Measurements from ENCODE around the gene CENPH.
"Not testable (repeated sequence)": the region's sequence is repeated elsewhere in the genome, so short reads cannot be mapped to it uniquely, and the experiment has no call there.

Gene CENPH

GRCh38 chr5:69231281-69231680 is 41.9 kb downstream of the CENPH start:
- Histone ChIP-seq H3K9me3 (ENCODE audit: low read length) (no peaks in the 10 kb centered on the region), H3F3A (ENCODE audit: insufficient read depth, low read length) (no peaks in the 10 kb centered on the region), H4K20me1 (ENCODE audit: insufficient read depth, low read length) (no peaks in the 10 kb centered on the region), H3K4me3 (ENCODE audit: low read depth, low read length, poor library complexity, severe bottlenecking) (no peak overlapping the region), H3K36me3 (ENCODE audit: insufficient read depth, low read length) (peaks cover 30% of the 10 kb centered on the region), H3K4me2 (ENCODE audit: low read length) (no peak overlapping the region), H2AFZ (ENCODE audit: low read length) (no peak overlapping the region), H3K79me2 (ENCODE audit: insufficient read depth, low read length) (peaks cover 7% of the 10 kb centered on the region; the same call in 1 of the 2 replicates), H3K9ac (ENCODE audit: low read length) (no peak overlapping the region), H3K4me1 (ENCODE audit: insufficient read depth, low read length, severe bottlenecking) (peaks cover 16% of the 10 kb centered on the region), H3K27ac (ENCODE audit: low read depth, low read length, poor library complexity, severe bottlenecking) (no peak overlapping the region), H3K27me3 (ENCODE audit: insufficient read depth, low read length) (no peaks in the 10 kb centered on the region), H3K9me2 (ENCODE audit: low read depth, low read length) (no peaks in the 10 kb centered on the region)
- TF ChIP-seq, protein P1, sequence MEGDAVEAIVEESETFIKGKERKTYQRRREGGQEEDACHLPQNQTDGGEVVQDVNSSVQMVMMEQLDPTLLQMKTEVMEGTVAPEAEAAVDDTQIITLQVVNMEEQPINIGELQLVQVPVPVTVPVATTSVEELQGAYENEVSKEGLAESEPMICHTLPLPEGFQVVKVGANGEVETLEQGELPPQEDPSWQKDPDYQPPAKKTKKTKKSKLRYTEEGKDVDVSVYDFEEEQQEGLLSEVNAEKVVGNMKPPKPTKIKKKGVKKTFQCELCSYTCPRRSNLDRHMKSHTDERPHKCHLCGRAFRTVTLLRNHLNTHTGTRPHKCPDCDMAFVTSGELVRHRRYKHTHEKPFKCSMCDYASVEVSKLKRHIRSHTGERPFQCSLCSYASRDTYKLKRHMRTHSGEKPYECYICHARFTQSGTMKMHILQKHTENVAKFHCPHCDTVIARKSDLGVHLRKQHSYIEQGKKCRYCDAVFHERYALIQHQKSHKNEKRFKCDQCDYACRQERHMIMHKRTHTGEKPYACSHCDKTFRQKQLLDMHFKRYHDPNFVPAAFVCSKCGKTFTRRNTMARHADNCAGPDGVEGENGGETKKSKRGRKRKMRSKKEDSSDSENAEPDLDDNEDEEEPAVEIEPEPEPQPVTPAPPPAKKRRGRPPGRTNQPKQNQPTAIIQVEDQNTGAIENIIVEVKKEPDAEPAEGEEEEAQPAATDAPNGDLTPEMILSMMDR (IDR thresholded peaks at IDR 0.05; ENCODE audit: low read length): no peak
- no peak for TF ChIP-seq EZH2 (IDR thresholded peaks at IDR 0.05; ENCODE audit: borderline replicate concordance, low read length)

DNA sequence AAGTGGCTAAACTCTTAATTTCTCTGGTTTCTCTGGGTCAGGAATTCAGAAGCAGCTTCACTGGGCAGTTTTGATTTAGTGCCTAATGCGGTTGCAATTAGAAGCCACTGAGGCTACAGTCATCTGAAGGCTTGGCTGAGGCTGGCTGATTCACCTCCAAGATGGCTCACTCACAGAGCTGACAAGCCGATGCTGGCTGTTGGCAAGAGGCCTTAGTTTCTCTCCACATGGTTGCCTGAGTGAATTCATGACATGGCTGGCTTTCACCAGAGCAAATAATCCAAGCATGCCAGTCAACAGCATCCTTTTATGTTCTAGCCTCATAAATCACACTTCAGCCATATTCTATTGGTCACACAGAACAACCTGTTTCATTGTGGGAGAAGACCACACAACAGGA is 42.5 kb downstream of the CENPH start:
- Histone ChIP-seq H3K9ac (ENCODE audit: low read length) (no peak overlapping the region), H3K9me3 (ENCODE audit: low read length) (no peaks in the 10 kb centered on the region), H3K9me2 (ENCODE audit: low read depth, low read length) (no peaks in the 10 kb centered on the region), H2AFZ (ENCODE audit: low read length) (no peak overlapping the region), H3K79me2 (ENCODE audit: insufficient read depth, low read length) (peaks cover 7% of the 10 kb centered on the region; the same call in 1 of the 2 replicates), H3K4me1 (ENCODE audit: insufficient read depth, low read length, severe bottlenecking) (peaks cover 17% of the 10 kb centered on the region), H3K4me3 (ENCODE audit: low read depth, low read length, poor library complexity, severe bottlenecking) (no peak overlapping the region), H3K27me3 (ENCODE audit: insufficient read depth, low read length) (no peaks in the 10 kb centered on the region), H3F3A (ENCODE audit: insufficient read depth, low read length) (no peaks in the 10 kb centered on the region), H3K4me2 (ENCODE audit: low read length) (no peak overlapping the region), H3K36me3 (ENCODE audit: insufficient read depth, low read length) (peaks cover 30% of the 10 kb centered on the region), H4K20me1 (ENCODE audit: insufficient read depth, low read length) (no peaks in the 10 kb centered on the region), H3K27ac (ENCODE audit: low read depth, low read length, poor library complexity, severe bottlenecking) (no peak overlapping the region)
- TF ChIP-seq EZH2 (IDR thresholded peaks at IDR 0.05; ENCODE audit: borderline replicate concordance, low read length): no peak
- TF ChIP-seq, protein P1 (IDR thresholded peaks at IDR 0.05; ENCODE audit: low read length): no peak

DNA sequence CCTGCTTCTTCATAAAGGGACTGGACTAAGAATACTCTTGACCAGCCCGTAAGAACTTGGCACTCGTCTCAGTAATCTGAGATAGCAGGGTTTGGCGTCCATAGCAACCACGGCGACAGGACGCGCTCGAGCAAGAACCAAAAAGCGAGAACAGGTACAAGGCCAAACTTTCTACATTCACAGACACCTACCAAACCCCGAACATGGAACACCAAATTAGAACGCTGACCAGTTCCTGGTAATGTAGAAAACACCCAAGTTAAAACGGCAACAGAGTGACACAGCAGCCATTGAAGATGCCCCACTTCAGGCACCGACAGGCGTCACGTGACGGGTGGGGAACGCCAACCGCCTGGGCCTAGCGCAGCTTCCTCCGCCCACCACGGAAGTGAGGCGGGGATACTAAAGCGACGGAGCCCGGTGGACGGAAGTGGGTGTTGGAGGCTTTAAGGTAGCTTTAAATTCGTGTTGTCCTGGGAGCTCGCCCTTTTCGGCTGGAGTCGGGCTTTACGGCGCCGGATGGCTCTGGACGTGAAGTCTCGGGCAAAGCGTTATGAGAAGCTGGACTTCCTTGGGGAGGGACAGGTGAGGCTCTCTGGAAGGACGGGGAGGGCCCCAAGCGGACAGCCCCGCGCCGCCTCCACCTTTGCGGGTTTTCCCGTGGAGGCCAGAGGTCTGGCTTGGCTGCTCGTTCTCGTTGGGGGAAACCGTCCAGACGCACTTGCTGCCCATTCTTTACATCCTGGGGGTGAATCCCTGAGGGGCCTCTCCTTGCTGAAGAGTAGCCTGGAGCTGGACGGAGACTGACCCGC is 45.3 kb downstream of the CENPH start, which contains the start of gene CDK7:
Gene CDK7, plus strand, starts transcription at position 430 of the 812 bp plus-strand sequence. Its CDS starts 90 bp downstream, at position 520.
- 0 out of 2 replicates have a peak within 1 kb of the TSS, but pooled peaks have one; percentile 40 for H2AFZ ChIP-seq (ENCODE audit: low read length)
- peak within 1 kb of the TSS; percentile 91 for H3K4me3 ChIP-seq (ENCODE audit: low read depth, low read length, poor library complexity, severe bottlenecking)
- no peaks in the 10 kb centered on the region for H4K20me1 ChIP-seq (ENCODE audit: insufficient read depth, low read length)
- H3K4me2 ChIP-seq (ENCODE audit: low read length): peak within 1 kb of the TSS; percentile 70
- H3K9ac ChIP-seq (ENCODE audit: low read length): peak within 1 kb of the TSS; percentile 85
- H3K36me3 ChIP-seq (ENCODE audit: insufficient read depth, low read length): peaks cover 29% of the 10 kb centered on the region; the same call in 1 of the 2 replicates
- TF ChIP-seq EZH2 (IDR thresholded peaks at IDR 0.05; ENCODE audit: borderline replicate concordance, low read length): no peak
- TF ChIP-seq, protein P1 (IDR thresholded peaks at IDR 0.05; ENCODE audit: low read length): no peak
- H3K27me3 ChIP-seq (ENCODE audit: insufficient read depth, low read length): no peaks in the 10 kb centered on the region
- H3K9me3 ChIP-seq (ENCODE audit: low read length): no peaks in the 10 kb centered on the region
- no peaks in the 10 kb centered on the region for H3K9me2 ChIP-seq (ENCODE audit: low read depth, low read length)
- no peak within 1 kb of the TSS for H3K27ac ChIP-seq (ENCODE audit: low read depth, low read length, poor library complexity, severe bottlenecking)
- H3F3A ChIP-seq (ENCODE audit: insufficient read depth, low read length): no peaks in the 10 kb centered on the region
- H3K79me2 ChIP-seq (ENCODE audit: insufficient read depth, low read length): peaks cover 7% of the 10 kb centered on the region; the same call in 1 of the 2 replicates
- peaks cover 17% of the 10 kb centered on the region for H3K4me1 ChIP-seq (ENCODE audit: insufficient read depth, low read length, severe bottlenecking)

DNA sequence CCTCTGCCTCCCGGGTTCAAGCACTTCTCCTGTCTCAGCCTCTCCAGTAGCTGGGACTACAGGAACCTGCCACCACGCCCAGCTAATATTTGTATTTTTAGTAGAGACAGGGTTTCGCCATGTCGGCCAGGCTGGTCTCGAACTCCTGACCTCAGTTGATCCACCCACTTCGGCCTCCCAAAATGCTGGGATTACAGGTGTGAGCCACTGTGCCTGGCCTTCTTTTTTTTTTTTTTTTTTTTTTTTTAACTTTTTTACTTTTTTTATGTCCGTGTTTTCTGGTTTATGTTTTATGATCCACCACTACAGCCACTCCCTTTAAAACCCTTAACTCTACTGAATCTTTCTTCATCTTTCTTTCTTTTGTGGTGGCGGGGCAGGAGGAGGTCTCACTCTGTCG is 47.4 kb downstream of the CENPH start:
- not testable (repeated sequence) for H3K9me2 ChIP-seq (ENCODE audit: low read depth, low read length); H2AFZ ChIP-seq (ENCODE audit: low read length); H3K27me3 ChIP-seq (ENCODE audit: insufficient read depth, low read length); H3K4me3 ChIP-seq (ENCODE audit: low read depth, low read length, poor library complexity, severe bottlenecking); H3K9me3 ChIP-seq (ENCODE audit: low read length); H3K9ac ChIP-seq (ENCODE audit: low read length); H3K79me2 ChIP-seq (ENCODE audit: insufficient read depth, low read length); H3K4me2 ChIP-seq (ENCODE audit: low read length); H3K27ac ChIP-seq (ENCODE audit: low read depth, low read length, poor library complexity, severe bottlenecking); H3F3A ChIP-seq (ENCODE audit: insufficient read depth, low read length); H4K20me1 ChIP-seq (ENCODE audit: insufficient read depth, low read length)
- H3K36me3 ChIP-seq (ENCODE audit: insufficient read depth, low read length): peaks cover 40% of the 10 kb centered on the region
- H3K4me1 ChIP-seq (ENCODE audit: insufficient read depth, low read length, severe bottlenecking): peaks cover 17% of the 10 kb centered on the region
